ENCODE data around the gene PTK7. TPM values are rescaled to one million over a fixed set of nuclear protein-coding genes. Genes with fewer than 3 reads are reported as not detected.

The PTK7 gene
- total RNA-seq, 1 experiment from 2014 or later: 165 TPM

DNA sequence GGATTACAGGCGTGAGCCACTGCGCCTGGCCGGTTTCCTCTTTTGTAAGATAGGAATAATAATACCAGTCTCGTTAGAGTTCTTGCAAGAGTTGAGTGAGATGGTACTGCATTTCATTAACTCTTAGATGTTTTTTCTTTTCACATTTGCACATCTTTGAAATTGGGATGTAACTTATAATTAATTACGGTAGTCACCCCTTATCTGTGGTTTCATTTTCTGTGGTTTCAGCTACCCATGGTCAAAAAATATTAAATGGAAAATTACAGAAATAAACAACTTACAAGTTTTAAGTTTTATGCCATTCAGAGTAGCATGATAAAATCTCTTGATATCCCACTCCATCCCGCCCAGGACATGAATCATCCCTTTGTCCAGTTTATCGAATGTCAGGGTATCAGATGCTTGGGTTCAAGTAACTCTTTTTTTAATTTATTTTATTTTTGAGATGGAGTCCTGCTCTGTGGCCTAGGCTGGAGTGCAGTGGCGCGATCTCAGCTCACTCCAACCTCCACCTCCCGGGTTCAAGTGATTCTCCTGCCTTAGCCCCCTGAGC lies 15.4 kb downstream of the PTK7 start (continued):
- TF ChIP-seq ZNF263 (CRISPR knock-in tag; IDR thresholded peaks at IDR 0.05; ENCODE audit: low read depth) (no peak), OVOL2 (CRISPR knock-in tag; IDR thresholded peaks at IDR 0.05; ENCODE audit: borderline replicate concordance) (no peak), ESRRA (CRISPR knock-in tag; IDR thresholded peaks at IDR 0.05; ENCODE audit: borderline replicate concordance) (no peak), SP1 (CRISPR knock-in tag; conservative IDR thresholded peaks at IDR 0.05) (no peak)
- TF ChIP-seq, protein P1, sequence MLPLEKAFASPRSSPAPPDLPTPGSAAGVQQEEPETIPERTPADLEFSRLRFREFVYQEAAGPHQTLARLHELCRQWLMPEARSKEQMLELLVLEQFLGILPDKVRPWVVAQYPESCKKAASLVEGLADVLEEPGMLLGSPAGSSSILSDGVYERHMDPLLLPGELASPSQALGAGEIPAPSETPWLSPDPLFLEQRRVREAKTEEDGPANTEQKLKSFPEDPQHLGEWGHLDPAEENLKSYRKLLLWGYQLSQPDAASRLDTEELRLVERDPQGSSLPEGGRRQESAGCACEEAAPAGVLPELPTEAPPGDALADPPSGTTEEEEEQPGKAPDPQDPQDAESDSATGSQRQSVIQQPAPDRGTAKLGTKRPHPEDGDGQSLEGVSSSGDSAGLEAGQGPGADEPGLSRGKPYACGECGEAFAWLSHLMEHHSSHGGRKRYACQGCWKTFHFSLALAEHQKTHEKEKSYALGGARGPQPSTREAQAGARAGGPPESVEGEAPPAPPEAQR (CRISPR knock-in tag; IDR thresholded peaks at IDR 0.05): no peak
- TF ChIP-seq, protein P2, sequence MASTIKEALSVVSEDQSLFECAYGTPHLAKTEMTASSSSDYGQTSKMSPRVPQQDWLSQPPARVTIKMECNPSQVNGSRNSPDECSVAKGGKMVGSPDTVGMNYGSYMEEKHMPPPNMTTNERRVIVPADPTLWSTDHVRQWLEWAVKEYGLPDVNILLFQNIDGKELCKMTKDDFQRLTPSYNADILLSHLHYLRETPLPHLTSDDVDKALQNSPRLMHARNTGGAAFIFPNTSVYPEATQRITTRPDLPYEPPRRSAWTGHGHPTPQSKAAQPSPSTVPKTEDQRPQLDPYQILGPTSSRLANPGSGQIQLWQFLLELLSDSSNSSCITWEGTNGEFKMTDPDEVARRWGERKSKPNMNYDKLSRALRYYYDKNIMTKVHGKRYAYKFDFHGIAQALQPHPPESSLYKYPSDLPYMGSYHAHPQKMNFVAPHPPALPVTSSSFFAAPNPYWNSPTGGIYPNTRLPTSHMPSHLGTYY (CRISPR knock-in tag; IDR thresholded peaks at IDR 0.05): no peak

DNA sequence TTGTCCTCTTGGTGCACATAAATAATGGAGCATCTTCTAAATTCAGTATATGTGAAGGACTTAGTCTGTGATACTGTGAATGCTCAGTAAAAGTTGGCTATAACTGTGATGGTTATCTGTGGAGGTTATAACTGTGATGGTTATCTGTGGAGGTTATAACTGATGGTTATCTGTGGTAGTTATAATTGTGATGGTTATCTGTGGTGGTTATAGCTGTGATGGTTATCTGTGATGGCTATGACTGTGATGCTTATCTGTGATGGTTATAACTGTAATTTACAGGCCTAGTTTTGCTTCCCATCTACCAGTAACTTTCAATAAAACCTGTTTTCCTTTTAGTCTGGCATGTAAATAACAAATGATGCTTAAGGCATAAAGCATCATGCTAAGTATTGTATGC lies 16.5 kb downstream of the PTK7 start:
- H3K27me3 Mint-ChIP-seq (ENCODE audit: low read depth): no peaks in the 10 kb centered on the region
- no peaks in the 10 kb centered on the region for H3K9me3 Mint-ChIP-seq
- POLR2A ChIA-PET: no interaction called here
- no peak for ATAC-seq
- no peak for DNase-seq (ENCODE audit: low spot score)
- H3K36me3 Mint-ChIP-seq: no peaks in the 10 kb centered on the region
- H3K27ac Mint-ChIP-seq: peak overlapping the region; percentile 90
- TF ChIP-seq NR2C2 (CRISPR knock-in tag; IDR thresholded peaks at IDR 0.05) (no peak), ZBTB21 (CRISPR knock-in tag; IDR thresholded peaks at IDR 0.05; ENCODE audit: borderline replicate concordance) (no peak)
- TF ChIP-seq, protein P3, sequence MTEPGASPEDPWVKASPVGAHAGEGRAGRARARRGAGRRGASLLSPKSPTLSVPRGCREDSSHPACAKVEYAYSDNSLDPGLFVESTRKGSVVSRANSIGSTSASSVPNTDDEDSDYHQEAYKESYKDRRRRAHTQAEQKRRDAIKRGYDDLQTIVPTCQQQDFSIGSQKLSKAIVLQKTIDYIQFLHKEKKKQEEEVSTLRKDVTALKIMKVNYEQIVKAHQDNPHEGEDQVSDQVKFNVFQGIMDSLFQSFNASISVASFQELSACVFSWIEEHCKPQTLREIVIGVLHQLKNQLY (CRISPR knock-in tag; IDR thresholded peaks at IDR 0.05): no peak
- CTCF ChIA-PET: interaction anchor here (0.6 to 0.9 kb wide), 3 partner anchors 16 to 1176 kb away, joined by 3 to 5 read pairs (median 3); partner anchors contain the start of gene PTK7
- no peak overlapping the region for H3K4me3 Mint-ChIP-seq
- peaks cover 86% of the 10 kb centered on the region for H3K4me1 Mint-ChIP-seq

DNA sequence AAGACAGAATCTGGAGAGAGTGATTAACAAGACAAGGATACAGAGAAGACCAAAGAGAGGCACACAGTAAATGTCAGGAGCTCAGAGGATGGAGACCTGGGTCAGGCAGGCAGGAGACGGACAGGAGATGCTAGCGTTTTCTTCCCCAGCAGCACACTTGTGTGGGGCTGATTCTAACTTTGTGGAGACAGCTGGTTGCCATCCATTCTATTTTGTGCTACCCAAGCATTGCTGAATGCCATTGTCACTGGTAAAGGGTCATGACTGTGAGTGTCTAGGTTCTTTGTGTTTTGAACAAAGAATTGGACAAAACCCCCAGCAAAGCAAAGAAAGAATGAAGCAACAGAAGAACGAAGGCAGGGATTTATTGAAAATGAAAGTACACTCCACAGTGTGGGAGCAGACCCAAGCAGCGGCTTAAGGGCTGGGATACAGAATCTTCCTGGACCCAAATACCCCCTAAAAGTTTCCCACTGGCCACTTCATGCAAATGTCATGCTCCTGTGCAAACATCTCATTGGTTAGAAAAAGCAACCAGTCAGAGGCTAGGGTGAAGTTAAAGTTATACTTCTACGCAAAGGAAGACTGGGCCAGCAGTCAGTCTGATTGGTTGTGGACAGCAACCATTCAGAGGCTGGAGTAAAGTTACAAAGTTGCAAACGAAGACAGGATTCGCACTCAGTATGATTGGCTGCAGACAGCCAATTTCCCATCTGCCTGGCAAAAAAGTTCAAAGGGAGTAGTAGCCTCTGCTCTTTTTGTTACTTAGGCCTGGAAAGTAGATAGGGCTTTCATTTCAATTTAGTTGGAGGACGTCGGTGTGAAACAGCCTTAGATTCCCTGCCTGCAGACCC lies 17.5 kb downstream of the PTK7 start:
- H3K4me3 Mint-ChIP-seq: no peak overlapping the region
- DNase-seq (ENCODE audit: low spot score) (no peak), ATAC-seq (no peak; the same call in 1 of the 2 replicates)
- H3K36me3 Mint-ChIP-seq: no peaks in the 10 kb centered on the region
- TF ChIP-seq, protein P4, sequence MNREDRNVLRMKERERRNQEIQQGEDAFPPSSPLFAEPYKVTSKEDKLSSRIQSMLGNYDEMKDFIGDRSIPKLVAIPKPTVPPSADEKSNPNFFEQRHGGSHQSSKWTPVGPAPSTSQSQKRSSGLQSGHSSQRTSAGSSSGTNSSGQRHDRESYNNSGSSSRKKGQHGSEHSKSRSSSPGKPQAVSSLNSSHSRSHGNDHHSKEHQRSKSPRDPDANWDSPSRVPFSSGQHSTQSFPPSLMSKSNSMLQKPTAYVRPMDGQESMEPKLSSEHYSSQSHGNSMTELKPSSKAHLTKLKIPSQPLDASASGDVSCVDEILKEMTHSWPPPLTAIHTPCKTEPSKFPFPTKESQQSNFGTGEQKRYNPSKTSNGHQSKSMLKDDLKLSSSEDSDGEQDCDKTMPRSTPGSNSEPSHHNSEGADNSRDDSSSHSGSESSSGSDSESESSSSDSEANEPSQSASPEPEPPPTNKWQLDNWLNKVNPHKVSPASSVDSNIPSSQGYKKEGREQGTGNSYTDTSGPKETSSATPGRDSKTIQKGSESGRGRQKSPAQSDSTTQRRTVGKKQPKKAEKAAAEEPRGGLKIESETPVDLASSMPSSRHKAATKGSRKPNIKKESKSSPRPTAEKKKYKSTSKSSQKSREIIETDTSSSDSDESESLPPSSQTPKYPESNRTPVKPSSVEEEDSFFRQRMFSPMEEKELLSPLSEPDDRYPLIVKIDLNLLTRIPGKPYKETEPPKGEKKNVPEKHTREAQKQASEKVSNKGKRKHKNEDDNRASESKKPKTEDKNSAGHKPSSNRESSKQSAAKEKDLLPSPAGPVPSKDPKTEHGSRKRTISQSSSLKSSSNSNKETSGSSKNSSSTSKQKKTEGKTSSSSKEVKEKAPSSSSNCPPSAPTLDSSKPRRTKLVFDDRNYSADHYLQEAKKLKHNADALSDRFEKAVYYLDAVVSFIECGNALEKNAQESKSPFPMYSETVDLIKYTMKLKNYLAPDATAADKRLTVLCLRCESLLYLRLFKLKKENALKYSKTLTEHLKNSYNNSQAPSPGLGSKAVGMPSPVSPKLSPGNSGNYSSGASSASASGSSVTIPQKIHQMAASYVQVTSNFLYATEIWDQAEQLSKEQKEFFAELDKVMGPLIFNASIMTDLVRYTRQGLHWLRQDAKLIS (CRISPR knock-in tag; IDR thresholded peaks at IDR 0.05; ENCODE audit: borderline replicate concordance): no peak
- TF ChIP-seq TCF7 (CRISPR knock-in tag; IDR thresholded peaks at IDR 0.05; ENCODE audit: low read depth): no peak
- TF ChIP-seq ZNF671 (CRISPR knock-in tag; IDR thresholded peaks at IDR 0.05): no peak
- no peak for TF ChIP-seq ZNF396 (CRISPR knock-in tag; IDR thresholded peaks at IDR 0.05; ENCODE audit: borderline replicate concordance)
- TF ChIP-seq ZNF317 (CRISPR knock-in tag; IDR thresholded peaks at IDR 0.05; ENCODE audit: borderline replicate concordance, low read depth): no peak
- ChIA-PET POLR2A (no interaction called here), CTCF (interaction anchor here (0.9 kb wide), 2 partner anchors 17 to 24 kb away, joined by 3 to 5 read pairs; partner anchors contain the start of gene PTK7)
- no peaks in the 10 kb centered on the region for H3K9me3 Mint-ChIP-seq
- no peaks in the 10 kb centered on the region for H3K27me3 Mint-ChIP-seq (ENCODE audit: low read depth)
- H3K27ac Mint-ChIP-seq: peak overlapping the region; percentile 86
- peaks cover 87% of the 10 kb centered on the region for H3K4me1 Mint-ChIP-seq

All from WTC11 (cell line).